HG02870 (cell line): ENCODE measurements around the gene INPP5D.

Source experiments
- ATAC-seq: cut with Tn5 transposase; IDR thresholded peaks from one replicate; pipeline ENCODE4 v1.9.1; 2021; ENCODE audit warnings: mild to moderate bottlenecking, moderate library complexity; ENCODE audit not compliant: unreplicated experiment

The INPP5D gene

DNA sequence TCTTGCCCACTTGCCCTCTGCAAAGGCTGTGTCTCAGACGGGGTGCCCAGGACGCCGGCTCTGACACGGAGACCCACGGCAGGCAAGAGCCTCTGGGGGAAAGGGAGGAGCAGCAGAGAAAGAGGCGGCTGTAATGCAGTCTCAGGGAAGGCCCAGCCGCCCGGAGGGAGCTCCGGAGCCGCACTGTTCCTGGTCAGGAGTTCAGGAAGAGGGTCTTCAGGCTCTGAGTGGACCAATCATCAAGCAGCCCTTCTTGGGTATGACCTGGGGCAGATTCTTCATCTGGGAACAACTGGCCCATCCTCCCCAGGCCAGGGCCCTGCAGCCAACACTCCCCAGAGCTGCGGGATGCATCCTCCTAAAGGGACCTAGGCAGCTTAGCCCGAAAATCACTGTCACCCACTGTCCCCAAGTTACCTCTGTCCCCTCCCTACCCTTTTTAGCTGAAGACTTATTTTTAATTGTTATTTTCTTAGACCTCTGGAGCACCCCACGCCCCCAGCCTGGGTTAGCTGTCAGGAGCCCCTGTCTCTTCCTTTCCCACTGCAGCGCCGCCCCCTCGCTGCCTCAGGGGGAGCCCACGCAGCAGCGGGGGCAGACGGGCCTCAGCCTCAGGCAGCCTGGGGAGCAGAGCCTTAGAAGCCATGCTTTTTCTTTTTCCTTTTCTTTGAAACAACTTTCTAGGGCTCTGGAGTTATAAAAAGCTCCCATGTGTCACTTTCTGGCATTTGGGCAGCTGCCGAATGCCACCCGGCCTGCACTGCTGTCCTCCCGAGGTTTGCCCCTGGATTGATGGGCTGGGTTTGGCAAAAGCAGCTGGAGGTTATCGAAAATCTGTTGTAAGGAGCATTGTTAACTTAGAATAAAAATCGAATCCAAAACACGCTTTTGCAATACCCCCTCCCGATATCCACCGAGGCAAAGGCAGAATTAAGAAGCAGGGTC, 28.3 kb upstream of the INPP5D start:
- no peak for ATAC-seq

DNA sequence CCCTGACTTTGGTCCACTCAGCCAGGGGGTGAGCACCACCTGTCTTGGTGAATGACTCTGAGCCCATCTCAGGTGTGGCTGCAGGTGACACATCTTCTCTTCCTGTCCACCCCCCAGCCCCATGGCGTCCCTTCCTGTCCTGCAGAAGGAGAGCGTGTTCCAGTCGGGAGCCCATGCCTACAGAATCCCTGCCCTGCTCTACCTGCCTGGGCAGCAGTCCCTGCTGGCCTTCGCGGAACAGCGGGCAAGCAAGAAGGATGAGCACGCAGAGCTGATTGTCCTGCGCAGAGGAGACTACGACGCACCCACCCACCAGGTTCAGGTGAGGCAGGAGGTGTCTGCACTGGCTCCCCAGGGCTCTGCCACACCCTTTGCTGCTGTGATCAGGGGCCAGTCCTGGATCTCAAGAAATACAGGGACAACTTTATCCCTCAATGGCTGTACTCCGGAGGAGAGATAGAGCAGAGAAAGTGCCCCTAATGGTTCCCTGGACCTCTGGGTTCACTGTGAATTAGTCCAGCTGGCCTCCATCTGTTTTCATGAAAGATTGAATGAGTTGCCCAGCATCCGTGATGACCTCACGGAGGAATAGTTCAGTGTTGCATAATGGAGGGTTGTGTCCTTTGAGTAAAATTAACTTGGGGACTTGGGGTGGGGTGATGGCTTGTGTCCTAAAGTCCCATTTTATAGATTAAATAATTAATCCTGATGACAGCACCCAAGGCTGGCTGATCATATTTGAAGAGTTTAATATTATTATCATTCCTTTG, 27.4 kb upstream of the INPP5D start, which contains the start of gene NEU2:
Gene NEU2, plus strand, starts transcription at position 122 of the 770 bp plus-strand sequence. Its CDS starts 0 bp downstream, at position 122.
- ATAC-seq, result no peak

DNA sequence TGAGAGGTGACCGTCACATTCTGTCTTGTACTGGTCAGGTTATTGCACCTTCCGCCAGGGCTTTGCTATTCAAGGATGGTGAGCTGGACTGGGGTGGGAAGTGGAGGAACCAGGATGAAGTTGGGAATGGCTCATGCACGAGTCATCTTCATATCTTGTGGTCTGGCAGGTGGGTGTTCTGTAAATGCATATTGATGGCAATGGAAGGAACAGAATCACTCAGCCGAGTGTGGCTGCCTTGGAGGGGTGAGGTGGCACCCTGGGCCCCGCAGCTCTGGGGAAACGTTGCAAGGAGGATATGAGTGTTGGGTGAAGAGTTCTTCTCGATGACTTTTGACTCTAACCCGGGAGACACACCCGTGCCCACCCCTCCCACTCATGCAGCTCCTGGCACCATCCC, 26.5 kb upstream of the INPP5D start:
- ATAC-seq, result no peak

DNA sequence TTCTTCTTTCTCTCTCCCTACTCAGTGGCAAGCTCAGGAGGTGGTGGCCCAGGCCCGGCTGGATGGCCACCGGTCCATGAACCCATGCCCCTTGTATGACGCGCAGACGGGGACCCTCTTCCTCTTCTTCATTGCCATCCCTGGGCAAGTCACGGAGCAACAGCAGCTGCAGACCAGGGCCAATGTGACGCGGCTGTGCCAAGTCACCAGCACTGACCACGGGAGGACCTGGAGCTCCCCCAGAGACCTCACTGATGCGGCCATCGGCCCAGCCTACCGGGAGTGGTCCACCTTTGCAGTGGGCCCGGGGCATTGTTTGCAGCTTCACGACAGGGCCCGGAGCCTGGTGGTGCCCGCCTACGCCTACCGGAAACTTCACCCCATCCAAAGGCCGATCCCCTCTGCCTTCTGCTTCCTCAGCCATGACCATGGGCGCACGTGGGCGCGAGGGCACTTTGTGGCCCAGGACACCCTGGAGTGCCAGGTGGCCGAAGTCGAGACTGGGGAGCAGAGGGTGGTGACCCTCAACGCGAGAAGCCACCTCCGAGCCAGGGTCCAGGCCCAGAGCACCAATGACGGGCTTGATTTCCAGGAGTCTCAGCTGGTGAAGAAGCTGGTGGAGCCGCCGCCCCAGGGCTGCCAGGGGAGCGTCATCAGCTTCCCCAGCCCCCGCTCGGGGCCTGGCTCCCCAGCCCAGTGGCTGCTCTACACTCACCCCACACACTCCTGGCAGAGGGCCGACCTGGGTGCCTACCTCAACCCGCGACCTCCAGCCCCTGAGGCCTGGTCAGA, 25.9 kb upstream of the INPP5D start:
- ATAC-seq, result no peak

DNA sequence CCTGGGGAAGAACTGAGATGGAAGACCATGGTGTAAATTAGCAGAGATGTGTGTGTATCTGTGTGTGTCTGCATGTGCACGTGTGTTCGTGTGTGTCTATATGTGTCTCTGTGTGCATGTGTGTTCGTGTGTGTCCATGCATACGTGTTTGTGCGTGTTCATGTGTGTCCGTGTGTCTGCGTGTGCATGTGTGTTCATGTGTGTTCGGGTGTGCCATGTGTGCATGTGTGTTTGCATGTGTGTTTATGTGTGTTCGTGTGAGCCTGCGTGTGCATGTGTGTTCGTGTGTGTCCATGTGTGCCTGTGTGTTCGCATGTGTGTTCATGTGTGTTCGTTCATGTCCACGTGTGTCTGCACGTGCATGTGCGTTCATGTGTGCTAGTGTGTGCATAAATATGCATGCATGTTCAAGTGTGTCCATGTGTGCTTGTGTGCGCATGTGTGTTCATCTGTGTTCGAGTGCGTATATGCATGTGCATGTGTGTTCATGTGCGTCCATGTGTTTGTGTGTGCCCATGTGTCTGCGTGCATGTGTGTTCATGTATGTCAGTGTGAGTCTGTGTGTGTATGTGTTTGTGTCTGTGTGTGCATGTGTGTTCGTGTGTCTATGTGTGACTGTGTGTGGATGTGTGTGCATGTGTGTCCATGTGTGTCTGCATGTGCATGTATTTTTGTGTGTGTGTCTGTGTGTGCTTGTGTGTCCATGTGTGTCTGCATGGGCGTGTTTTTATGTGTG, 24.5 kb upstream of the INPP5D start:
- no peak for ATAC-seq

DNA sequence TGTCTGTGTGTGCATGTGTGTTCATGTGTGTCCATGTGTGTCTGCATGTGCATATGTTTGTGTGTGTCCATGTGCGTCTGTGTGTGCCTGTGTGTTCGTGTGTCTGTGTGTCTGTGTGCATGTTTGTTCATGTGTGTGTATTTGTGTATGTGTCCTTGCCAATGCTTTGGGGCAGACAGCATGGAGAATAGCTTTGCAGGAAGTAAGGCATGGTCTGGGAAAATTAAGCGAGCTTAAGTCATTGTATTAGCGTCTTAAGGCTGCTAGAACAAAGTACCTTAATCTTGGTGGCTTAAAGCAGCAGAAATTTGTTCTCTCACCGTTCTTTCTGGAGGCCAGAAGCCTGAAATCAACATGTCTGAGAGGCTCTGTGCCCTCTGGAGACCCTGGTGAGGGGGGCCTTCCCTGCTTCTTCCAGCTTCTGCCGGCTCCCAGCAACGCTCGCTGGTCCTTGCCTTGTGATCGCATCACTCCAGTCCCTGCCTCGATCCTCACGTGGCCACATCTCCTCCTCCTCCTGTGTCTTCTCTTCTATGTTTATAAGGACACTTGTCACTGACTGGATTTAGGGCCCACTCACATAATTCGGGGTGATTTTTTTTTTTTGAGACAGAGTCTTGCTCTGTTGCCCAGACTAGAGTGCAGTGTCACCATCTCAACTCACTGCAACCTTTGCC, 23.8 kb upstream of the INPP5D start:
- ATAC-seq, result no peak

DNA sequence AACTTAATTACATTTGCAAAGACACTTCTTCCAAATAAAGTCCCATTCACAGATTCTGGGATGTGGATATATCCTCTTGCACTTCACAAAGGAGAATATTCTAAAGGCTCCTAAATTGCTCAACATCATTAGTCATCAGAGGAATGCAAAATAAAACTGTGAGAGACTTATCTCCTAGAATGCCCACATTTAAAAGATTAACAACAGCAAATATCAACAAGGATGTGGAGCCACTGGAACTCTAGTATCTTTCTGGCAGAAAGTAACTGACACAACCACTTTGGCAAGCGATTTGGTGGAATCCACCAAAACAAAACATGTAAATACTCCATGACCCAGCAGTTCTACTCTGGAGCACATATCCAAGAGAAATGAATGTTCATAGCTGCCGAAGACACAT, 23.1 kb upstream of the INPP5D start:
- no peak for ATAC-seq

DNA sequence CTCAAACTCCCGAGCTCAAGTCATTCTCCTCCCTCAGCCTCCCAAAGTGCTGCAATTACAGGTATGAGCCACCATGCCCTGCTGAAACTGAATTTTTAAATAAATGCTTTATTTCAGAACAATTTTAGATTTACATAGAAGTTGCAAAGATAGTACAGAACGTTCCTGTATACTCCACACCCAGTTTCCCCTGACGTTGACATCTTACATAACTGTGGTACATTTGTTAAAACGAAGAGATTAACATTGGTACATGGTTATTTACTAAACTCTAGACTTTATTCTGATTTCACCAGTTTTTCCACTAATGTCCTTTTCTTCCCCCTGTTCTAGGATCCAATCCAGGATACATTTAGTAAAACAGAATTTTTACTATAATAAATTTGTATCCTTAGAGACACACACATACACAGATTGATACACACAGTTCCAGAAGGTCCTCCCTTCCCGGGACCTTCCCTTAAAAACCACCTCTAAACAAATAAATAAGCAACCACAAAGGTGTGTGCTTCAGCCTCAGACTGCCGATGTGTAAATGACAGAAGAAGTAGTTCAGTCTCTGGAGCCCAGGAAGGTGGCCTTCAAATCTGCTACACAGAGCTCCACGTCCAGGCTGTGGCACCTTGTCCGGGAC, 20.8 kb upstream of the INPP5D start:
- no peak for ATAC-seq

DNA sequence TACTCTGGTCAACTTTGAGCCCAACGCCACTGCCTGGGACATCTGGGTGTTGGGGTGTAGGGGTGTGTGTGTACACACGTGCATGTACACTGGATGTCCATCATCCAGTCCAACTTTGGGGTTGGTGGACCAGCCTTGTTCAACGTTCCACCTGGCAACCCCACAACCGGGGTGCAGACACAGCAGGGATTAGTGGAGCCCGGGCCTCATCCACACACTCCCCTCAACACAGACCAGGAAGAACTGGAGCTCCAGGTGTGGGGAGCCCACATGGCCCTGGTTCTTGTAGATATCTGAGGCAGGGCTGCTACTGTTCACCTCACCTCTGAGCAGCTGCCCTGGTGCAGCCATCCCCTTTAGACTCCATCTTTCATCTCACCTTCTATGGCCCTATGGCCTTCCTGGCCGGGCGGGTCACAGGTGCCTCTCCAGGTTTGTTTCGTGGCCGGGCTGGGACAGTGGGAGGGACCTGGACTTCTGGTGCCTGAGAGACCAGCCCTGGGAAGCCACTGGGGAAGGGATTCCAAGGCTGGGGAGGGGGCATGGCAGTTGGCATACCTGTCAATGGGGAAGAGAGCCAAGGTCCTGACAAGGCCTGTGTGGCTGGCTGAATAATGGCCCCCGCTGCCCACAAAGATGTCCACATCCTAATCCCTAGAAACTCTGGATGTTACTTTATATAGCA, 20.2 kb upstream of the INPP5D start:
- ATAC-seq, result no peak

DNA sequence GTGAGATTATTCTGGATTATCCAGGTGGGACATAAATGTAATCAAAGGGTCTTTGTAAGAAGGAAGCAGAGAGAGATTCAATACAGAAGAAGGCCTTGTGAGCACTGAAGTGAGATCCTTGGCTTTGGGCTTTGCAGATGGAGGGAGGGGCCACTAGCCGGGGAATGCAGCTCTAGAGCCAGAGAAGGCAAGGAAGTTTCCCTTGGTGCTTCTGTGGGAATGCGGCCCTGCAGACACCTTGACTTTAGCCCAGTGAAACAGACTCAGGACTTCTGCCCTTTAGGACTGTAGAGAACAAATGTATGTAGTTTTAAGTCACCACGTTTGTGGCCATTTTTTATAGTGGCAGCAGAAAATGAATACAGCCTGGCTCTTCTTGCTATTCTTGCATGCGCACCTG, 19.6 kb upstream of the INPP5D start:
- no peak for ATAC-seq

DNA sequence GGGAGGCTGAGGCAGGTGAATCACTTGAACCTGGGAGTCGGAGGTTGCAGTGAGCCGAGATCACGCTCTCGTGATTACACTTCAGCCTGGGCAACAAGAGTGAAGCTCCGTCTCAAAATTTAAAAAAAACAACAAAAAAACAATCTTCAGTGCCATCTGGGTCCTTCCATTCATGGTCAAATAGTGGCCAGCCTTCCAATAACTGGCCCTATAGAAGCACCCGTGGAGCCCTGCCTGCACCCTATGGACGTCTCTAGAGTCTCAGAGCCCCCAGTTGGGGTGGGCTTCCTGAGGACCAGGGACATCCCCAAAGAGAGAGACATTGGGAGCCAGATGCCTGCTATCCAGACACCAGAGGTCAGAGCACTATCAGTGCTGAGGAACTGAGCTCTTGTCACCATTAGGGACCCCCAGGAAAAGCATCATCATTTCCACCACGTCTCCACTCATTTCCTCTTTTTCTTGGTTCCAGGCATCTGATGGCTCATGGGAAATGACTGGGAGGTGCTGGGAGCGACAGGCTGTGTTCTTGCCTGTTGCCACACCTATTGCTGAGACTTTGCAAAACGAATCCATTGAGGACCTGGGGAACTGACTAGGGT, 18.3 kb upstream of the INPP5D start:
- ATAC-seq, result no peak

DNA sequence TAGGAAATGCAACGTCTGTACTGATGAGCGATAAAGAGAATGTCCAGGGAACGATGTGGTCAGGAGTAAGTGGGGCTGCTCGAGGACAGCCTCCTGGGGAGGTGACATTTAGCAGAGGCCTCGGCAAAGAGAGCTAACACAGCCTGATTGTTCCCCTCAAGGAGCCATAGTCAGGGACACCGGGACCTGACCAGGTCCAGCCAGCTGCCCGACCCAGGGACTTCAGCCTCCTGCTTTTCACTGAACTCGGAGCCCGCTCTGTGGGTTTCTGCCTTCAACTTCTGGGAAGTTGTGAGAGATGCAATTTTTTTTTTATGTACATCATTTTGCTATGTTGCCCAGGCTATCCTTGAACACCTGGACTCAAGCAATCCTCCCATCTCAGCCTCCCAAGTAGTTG, 17.6 kb upstream of the INPP5D start:
- ATAC-seq, result no peak

DNA sequence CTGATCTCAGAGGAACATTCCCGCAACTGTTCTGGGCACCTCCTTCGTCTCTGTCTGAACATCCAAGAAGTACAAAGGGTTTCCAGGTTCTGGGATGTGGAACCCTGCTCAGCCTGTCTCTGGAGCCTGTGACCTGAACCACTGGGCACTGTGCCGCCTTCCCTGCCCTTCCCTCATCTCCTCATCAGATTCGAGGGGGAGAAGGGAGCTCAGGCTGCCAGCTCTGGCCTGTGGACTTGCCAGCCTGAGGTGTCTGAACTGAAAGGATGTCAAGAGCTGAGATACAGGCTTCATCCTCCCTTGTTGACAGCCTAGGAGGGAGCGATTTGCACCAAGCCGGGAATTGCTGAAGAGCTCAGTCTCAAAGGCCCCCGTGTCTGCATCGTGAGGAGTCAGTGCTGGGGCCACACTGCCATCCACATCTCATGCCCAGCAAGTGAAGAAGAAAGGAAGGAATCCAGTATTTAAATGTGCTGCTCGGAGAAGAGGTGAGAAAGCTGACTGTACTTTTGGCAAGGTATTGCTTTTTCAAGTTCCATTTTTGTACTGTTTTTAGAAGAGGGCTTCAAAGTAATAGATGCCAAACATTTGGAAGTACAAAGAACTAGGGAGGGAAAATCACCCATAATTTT, 15.1 kb upstream of the INPP5D start:
- no peak for ATAC-seq

DNA sequence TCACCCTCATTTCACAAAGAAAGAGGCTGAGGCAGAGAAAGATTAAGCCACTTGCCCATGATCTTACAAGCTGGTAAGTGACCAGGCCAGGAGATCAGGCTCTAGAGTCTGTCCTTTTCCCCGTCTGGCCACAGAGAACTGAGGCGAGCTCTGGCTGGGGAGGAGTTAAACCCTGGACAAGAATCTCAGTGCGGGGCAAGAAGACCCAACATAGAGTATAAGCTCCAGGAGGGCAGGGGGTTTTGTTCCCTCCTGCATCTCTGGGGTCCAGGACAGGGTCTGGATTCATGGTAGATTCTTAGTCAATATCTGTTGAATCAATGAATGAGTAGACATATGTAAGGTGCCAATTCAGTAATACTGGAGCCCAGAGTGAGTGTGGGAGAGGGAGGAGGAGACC, 12.9 kb upstream of the INPP5D start:
- ATAC-seq, result no peak

DNA sequence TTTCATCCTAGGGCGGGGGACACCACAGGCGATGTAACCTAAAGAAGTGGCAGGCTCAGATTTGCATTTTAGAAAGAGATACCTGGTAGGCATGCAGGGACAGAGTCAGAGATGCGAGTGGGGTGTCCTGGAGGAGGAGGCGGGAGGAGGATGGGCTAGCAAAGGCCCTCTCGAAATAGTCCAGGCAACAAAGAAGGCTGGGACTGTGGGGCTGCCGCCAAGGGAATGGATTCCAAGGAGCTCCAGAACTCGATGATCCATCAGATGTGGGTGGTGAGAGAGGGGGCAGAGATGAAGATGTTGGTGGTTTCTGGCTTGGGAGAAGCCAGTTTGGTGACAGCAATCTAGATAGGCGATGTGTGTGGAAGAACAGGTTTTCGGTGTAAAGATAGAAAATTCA, 12.5 kb upstream of the INPP5D start:
- no peak for ATAC-seq

DNA sequence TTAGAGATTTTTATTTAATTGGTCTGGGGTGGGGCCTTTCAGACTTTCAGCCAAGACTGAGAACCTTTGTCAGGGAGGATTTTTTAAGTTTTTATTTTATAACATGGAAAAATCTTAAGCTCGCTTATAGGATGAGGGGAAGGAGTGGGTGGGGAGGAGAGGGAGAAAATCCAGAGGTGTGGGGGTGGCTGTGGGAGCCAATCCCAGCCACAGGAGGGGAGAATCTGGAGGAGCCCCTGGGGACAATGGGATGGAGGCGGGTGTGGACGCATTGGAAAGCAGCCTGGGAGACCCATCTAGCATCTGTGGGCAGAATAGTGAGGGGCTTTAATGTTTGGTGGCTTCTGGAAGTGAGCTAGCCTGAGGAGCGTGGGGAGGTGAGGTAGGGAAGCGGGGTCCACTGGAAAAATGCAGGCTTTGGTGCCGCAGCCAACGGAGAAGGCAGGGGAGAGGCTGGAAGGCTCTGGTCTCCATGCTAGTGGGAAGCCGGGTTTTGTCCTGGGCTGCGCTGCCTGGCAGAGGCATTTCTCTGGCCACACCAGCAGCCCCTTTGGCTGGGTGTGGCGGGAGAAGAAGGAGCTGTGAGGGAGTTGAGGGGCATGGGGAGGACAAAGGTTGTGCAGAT, 11.5 kb upstream of the INPP5D start:
- ATAC-seq, result no peak

DNA sequence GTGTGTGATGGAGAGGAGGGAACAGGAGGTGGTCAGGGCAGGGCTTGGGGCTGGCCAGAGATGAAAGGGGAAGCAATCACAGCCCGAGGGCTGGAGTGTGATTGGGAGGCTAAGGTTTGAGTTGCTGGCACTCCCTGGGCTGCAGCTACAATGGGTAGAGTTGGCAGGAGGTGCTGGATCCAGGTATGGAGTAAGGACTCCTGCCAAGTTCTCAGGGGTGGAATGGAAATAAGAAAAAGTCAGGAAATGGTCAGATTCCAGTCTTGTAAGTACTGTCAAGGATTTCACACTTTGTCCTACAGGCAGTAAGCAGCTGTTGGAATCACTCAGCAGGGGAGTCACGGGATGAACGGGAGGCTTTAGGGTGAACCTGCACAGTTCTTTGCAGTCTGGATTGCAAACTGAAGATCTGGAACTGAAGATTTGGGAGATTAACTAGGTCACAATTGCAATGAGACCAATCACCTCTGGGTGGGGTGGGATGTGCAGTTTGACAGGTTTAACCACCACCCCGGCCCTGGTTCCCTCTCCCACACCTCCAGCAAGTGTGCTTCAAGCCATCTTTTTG, 10.9 kb upstream of the INPP5D start:
- ATAC-seq, result no peak
